ENCODE measurements around the gene ZNF497. TPM values are rescaled to one million over a fixed set of nuclear protein-coding genes. Genes with fewer than 3 reads are reported as not detected.

The ZNF497 gene
- total and polyA plus RNA-seq, 9 of the 15 experiments (the other 6 are each of a cell fraction or from before 2014, with no cell fraction given), result 0.06 to 0.98 (median 0.44) TPM; not detected in 1

DNA sequence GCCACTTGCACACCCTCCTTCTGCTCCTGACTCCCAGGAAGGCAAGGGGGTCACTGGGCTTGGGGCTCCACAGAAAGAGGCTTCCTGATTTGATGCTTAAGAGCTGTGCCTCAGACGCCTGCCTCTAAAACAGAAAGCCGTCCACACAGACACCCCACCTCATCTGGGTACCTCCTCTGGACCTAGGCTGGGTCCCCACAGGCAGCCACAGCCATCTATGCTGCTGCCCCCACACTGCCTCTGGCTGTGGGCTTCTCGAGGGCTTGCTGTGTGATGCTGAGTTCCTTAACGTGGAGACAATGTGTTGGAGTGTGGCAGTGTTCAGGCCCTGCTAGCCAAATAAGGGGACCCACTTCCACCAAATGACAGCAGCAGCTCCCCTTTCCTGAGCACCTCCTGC is 44.3 kb downstream of the ZNF497 start:
- CTCF ChIA-PET (ENCODE audit: low intra/inter-chr PET ratio), result no interaction called here
- Histone ChIP-seq H3K36me3 (ENCODE audit: control insufficient read depth, insufficient read depth, low read length) (peaks cover 21% of the 10 kb centered on the region; the same call in 2 of the 3 replicates), H3K9ac (ENCODE audit: insufficient read depth in 1 of 2, low read depth in 2 of 2, low read length in 2 of 2) (no peak overlapping the region), H3K4me3 (no peak overlapping the region), H4K20me1 (replicated peaks; ENCODE audit: control insufficient read depth, insufficient read depth, low read length) (no peaks in the 10 kb centered on the region), H3K27ac (ENCODE audit: extremely low read depth, low read depth, low read length) (no peak overlapping the region), H3K9me1 (ENCODE audit: control insufficient read depth, insufficient read depth, low read length) (no peaks in the 10 kb centered on the region), H3K4me2 (ENCODE audit: insufficient read depth, low read length) (no peak overlapping the region), H3K9me3 (replicated peaks; ENCODE audit: control insufficient read depth, insufficient read depth, low read depth, low read length) (0 out of 2 replicates have a peak, but pooled peaks cover 1% of the 10 kb centered on the region), H3K79me2 (ENCODE audit: control insufficient read depth, insufficient read depth, low read length) (no peaks in the 10 kb centered on the region), H2AFZ (ENCODE audit: low read depth, low read length) (no peak overlapping the region), H3K4me1 (replicated peaks in 1 of 2; ENCODE audit: control insufficient read depth in 2 of 2, insufficient read depth in 2 of 2, low read length in 2 of 2) (no peaks in the 10 kb centered on the region; a peak in 1 of 5 replicates), H3K27me3 (ENCODE audit: control insufficient read depth in 2 of 2, insufficient read depth in 2 of 2, low read length in 2 of 2) (no peaks in the 10 kb centered on the region)
- in situ Hi-C loops (cut with MboI), result no loop called here
- 23% methylated on average over 4 of the region's 4 CpGs for WGBS (ENCODE audit: insufficient coverage, low coverage, missing lambda C conversion rate)
- intact Hi-C loops (cut with micrococcal nuclease), result no loop called here
- FAIRE-seq (no peak), ATAC-seq (no peak), DNase-seq (ENCODE audit: extremely low read depth in 1 of 4, low spot score in 3 of 4) (no peak)
- no TSS peak for BruUV-seq (replicated peaks)
- POLR2A ChIA-PET, result interaction anchor here (2.8 to 3.9 kb wide), 3 partner anchors 9 to 13 kb away, joined by 9 to 27 read pairs (median 15); partner anchors contain the start of genes ERVK3-1 and ZSCAN22
- TF ChIP-seq ZNF239 (CRISPR knock-in tag; IDR thresholded peaks at IDR 0.05) (no peak), EHMT2 (IDR thresholded peaks at IDR 0.05) (no peak), LARP7 (IDR thresholded peaks at IDR 0.05) (no peak), CBX1 (IDR thresholded peaks at IDR 0.05; ENCODE audit: low read depth) (no peak), ARID1B (IDR thresholded peaks at IDR 0.05) (no peak), RHOXF2B (CRISPR knock-in tag; conservative IDR thresholded peaks at IDR 0.05) (no peak), HSF4 (CRISPR knock-in tag; IDR thresholded peaks at IDR 0.05; ENCODE audit: borderline replicate concordance) (no peak), BRCA1 (IDR thresholded peaks at IDR 0.05) (no peak), BRCA1 (CRISPR knock-in tag; IDR thresholded peaks at IDR 0.05) (no peak), FUS (optimal IDR thresholded peaks at IDR 0.05; ENCODE audit: low read depth, low read length) (no peak), ZNF134 (CRISPR knock-in tag; conservative IDR thresholded peaks at IDR 0.05) (no peak)
- TF ChIP-seq, protein P1, sequence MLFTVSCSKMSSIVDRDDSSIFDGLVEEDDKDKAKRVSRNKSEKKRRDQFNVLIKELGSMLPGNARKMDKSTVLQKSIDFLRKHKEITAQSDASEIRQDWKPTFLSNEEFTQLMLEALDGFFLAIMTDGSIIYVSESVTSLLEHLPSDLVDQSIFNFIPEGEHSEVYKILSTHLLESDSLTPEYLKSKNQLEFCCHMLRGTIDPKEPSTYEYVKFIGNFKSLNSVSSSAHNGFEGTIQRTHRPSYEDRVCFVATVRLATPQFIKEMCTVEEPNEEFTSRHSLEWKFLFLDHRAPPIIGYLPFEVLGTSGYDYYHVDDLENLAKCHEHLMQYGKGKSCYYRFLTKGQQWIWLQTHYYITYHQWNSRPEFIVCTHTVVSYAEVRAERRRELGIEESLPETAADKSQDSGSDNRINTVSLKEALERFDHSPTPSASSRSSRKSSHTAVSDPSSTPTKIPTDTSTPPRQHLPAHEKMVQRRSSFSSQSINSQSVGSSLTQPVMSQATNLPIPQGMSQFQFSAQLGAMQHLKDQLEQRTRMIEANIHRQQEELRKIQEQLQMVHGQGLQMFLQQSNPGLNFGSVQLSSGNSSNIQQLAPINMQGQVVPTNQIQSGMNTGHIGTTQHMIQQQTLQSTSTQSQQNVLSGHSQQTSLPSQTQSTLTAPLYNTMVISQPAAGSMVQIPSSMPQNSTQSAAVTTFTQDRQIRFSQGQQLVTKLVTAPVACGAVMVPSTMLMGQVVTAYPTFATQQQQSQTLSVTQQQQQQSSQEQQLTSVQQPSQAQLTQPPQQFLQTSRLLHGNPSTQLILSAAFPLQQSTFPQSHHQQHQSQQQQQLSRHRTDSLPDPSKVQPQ (CRISPR knock-in tag; IDR thresholded peaks at IDR 0.05; ENCODE audit: borderline replicate concordance), result no peak
- TF ChIP-seq, protein P2, sequence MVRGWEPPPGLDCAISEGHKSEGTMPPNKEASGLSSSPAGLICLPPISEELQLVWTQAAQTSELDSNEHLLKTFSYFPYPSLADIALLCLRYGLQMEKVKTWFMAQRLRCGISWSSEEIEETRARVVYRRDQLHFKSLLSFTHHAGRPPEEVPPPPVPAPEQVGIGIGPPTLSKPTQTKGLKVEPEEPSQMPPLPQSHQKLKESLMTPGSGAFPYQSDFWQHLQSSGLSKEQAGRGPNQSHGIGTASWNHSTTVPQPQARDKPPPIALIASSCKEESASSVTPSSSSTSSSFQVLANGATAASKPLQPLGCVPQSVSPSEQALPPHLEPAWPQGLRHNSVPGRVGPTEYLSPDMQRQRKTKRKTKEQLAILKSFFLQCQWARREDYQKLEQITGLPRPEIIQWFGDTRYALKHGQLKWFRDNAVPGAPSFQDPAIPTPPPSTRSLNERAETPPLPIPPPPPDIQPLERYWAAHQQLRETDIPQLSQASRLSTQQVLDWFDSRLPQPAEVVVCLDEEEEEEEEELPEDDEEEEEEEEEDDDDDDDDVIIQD (CRISPR knock-in tag; IDR thresholded peaks at IDR 0.05), result no peak
- TF ChIP-seq, protein P3, sequence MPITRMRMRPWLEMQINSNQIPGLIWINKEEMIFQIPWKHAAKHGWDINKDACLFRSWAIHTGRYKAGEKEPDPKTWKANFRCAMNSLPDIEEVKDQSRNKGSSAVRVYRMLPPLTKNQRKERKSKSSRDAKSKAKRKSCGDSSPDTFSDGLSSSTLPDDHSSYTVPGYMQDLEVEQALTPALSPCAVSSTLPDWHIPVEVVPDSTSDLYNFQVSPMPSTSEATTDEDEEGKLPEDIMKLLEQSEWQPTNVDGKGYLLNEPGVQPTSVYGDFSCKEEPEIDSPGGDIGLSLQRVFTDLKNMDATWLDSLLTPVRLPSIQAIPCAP (CRISPR knock-in tag; IDR thresholded peaks at IDR 0.05; ENCODE audit: borderline replicate concordance), result no peak
- TF ChIP-seq, protein P4, sequence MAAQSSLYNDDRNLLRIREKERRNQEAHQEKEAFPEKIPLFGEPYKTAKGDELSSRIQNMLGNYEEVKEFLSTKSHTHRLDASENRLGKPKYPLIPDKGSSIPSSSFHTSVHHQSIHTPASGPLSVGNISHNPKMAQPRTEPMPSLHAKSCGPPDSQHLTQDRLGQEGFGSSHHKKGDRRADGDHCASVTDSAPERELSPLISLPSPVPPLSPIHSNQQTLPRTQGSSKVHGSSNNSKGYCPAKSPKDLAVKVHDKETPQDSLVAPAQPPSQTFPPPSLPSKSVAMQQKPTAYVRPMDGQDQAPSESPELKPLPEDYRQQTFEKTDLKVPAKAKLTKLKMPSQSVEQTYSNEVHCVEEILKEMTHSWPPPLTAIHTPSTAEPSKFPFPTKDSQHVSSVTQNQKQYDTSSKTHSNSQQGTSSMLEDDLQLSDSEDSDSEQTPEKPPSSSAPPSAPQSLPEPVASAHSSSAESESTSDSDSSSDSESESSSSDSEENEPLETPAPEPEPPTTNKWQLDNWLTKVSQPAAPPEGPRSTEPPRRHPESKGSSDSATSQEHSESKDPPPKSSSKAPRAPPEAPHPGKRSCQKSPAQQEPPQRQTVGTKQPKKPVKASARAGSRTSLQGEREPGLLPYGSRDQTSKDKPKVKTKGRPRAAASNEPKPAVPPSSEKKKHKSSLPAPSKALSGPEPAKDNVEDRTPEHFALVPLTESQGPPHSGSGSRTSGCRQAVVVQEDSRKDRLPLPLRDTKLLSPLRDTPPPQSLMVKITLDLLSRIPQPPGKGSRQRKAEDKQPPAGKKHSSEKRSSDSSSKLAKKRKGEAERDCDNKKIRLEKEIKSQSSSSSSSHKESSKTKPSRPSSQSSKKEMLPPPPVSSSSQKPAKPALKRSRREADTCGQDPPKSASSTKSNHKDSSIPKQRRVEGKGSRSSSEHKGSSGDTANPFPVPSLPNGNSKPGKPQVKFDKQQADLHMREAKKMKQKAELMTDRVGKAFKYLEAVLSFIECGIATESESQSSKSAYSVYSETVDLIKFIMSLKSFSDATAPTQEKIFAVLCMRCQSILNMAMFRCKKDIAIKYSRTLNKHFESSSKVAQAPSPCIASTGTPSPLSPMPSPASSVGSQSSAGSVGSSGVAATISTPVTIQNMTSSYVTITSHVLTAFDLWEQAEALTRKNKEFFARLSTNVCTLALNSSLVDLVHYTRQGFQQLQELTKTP (IDR thresholded peaks at IDR 0.05; ENCODE audit: low read depth in 1 of 2, partially characterized antibody in 2 of 2), result no peak

Data from K562 (cell line).